ENCODE measurements around the gene GPR137.

The GPR137 gene

GRCh38 chr11:64247729-64248531 lies 37.7 kb upstream of the GPR137 start:
- Histone ChIP-seq H3K4me1 (ENCODE audit: control insufficient read depth in 1 of 2, insufficient read depth in 1 of 2, low read depth in 1 of 2, low read length in 1 of 2) (peaks cover 49 to 57% of the 10 kb centered on the region in 2 experiments), H3K4me3 (ENCODE audit: low read depth in 1 of 2, low read length in 1 of 2) (peak overlapping the region; percentile 76 to 85)

GRCh38 chr11:64248578-64248977 lies 37.1 kb upstream of the GPR137 start:
- Histone ChIP-seq H3K27me3 (peaks cover 16% of the 10 kb centered on the region), H3K4me1 (ENCODE audit: control insufficient read depth in 1 of 2, insufficient read depth in 1 of 2, low read depth in 1 of 2, low read length in 1 of 2) (peaks cover 47 to 59% of the 10 kb centered on the region in 2 experiments), H3K27ac (no peak overlapping the region), H3K36me3 (no peaks in the 10 kb centered on the region), H3K9me3 (no peaks in the 10 kb centered on the region), H3K4me3 (ENCODE audit: low read depth in 1 of 2, low read length in 1 of 2) (no peak overlapping the region)
- TF ChIP-seq, protein P1, sequence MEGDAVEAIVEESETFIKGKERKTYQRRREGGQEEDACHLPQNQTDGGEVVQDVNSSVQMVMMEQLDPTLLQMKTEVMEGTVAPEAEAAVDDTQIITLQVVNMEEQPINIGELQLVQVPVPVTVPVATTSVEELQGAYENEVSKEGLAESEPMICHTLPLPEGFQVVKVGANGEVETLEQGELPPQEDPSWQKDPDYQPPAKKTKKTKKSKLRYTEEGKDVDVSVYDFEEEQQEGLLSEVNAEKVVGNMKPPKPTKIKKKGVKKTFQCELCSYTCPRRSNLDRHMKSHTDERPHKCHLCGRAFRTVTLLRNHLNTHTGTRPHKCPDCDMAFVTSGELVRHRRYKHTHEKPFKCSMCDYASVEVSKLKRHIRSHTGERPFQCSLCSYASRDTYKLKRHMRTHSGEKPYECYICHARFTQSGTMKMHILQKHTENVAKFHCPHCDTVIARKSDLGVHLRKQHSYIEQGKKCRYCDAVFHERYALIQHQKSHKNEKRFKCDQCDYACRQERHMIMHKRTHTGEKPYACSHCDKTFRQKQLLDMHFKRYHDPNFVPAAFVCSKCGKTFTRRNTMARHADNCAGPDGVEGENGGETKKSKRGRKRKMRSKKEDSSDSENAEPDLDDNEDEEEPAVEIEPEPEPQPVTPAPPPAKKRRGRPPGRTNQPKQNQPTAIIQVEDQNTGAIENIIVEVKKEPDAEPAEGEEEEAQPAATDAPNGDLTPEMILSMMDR (IDR thresholded peaks at IDR 0.05), result no peak

More at GRCh38 chr11:64247729-64248531, 37.7 kb upstream of the GPR137 start:
- Histone ChIP-seq H3K27ac (no peak overlapping the region), H3K36me3 (no peaks in the 10 kb centered on the region), H3K27me3 (peaks cover 16% of the 10 kb centered on the region), H3K9me3 (no peaks in the 10 kb centered on the region)
- TF ChIP-seq, protein P1 (IDR thresholded peaks at IDR 0.05), result no peak

- H3K4me1 ChIP-seq (ENCODE audit: control insufficient read depth in 1 of 2, insufficient read depth in 1 of 2, low read depth in 1 of 2, low read length in 1 of 2), result peaks cover 47 to 59% of the 10 kb centered on the region in 2 experiments
- no peak overlapping the region for H3K27ac ChIP-seq
- H3K27me3 ChIP-seq, result peaks cover 16% of the 10 kb centered on the region
- no peaks in the 10 kb centered on the region for H3K9me3 ChIP-seq
- no peaks in the 10 kb centered on the region for H3K36me3 ChIP-seq
- TF ChIP-seq, protein P1 (IDR thresholded peaks at IDR 0.05), result no peak
- no peak overlapping the region for H3K4me3 ChIP-seq (ENCODE audit: low read depth in 1 of 2, low read length in 1 of 2)
Observed at GRCh38 chr11:64249038-64249437, 36.6 kb upstream of the GPR137 start.

DNA sequence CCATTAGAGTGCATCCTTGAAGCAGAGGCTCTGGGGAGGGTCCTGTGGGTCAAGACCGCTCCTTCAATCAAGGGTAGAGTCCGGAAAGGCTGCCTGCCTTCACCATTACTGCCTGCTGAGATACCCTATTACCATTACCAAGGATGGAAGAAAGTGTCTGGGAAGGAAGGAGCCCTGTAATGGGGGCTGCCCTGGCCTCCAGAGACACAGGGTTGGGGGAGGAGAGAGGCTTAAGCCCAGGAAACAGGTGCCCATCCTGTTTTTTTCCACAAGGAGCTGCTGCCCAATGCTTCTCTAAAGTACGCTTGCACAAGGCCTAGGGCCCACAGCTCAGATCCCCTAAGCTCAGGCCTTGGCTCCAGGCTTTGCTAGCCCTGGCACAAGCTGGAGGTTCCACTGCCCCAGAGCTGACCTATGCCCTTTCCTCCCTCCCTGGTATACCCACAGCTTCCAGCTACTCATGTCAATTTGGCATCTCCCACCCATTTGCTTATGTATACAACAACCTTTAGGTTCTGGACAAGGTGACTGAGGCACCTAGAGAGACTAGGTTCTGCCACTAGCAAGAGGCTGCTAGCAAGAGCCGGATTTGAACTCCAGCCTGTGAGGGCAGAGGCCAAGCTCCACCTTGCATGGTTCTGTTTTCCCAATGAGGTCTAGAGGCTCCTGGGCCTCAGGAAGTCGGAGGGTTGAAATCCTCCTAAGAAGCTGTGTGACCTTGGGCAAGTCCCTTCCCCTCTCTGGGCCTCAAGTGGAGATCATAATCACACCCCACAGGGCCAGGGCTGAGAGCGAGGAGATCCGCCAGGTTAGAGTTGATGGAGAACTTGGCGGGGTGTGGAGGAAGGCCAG lies 35.9 kb upstream of the GPR137 start:
- Histone ChIP-seq H3K4me3 (ENCODE audit: low read depth in 1 of 2, low read length in 1 of 2) (no peak overlapping the region), H3K36me3 (peaks cover 3% of the 10 kb centered on the region), H3K9me3 (no peaks in the 10 kb centered on the region), H3K4me1 (ENCODE audit: control insufficient read depth in 1 of 2, insufficient read depth in 1 of 2, low read depth in 1 of 2, low read length in 1 of 2) (peaks cover 47 to 58% of the 10 kb centered on the region in 2 experiments), H3K27me3 (peaks cover 16% of the 10 kb centered on the region), H3K27ac (no peak overlapping the region)
- TF ChIP-seq, protein P1 (IDR thresholded peaks at IDR 0.05), result no peak

DNA sequence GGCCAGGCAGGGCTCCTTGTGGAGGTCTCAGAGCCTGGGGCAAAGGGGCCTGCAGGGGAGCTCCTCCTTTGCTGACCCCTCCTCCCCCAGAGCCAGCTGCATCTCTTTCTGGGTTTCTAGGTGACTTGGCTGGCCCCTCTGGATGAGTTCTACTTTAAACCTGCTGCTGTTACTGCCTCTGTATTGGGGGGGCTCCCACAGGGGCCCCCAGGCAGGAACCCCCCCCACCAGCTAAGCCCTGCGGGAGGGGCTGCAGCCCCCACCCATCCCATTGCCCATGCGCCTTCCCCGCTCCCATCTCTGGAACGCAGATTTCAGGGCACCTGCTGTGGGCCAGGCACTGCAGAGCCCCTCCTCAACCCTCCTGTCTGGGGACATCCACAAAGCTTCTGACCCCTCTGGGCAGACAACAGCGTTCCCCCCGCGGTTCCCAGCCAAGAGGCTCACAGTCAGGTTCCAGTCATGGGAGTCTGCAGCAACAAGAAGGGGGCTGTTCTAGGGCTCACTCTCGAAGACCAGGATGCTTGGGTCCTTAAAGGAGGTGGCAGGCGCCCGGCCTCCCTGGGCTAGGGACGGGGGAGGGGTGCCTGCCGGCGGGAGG lies 35.1 kb upstream of the GPR137 start:
- H3K9me3 ChIP-seq, result no peaks in the 10 kb centered on the region
- TF ChIP-seq, protein P1 (IDR thresholded peaks at IDR 0.05), result no peak
- H3K27me3 ChIP-seq, result peaks cover 16% of the 10 kb centered on the region
- H3K4me3 ChIP-seq (ENCODE audit: low read depth in 1 of 2, low read length in 1 of 2), result peak overlapping the region; percentile 58 to 75
- H3K27ac ChIP-seq, result peak overlapping the region; percentile 46
- H3K36me3 ChIP-seq, result peaks cover 10% of the 10 kb centered on the region
- H3K4me1 ChIP-seq (ENCODE audit: control insufficient read depth in 1 of 2, insufficient read depth in 1 of 2, low read depth in 1 of 2, low read length in 1 of 2), result peaks cover 41 to 50% of the 10 kb centered on the region in 2 experiments
